GM19372 (cell line): ENCODE data around the gene PLXDC2.

ENCODE experiments used
- ATAC-seq: cut with Tn5 transposase; IDR thresholded peaks from one replicate; pipeline ENCODE4 v1.9.1; 2021; ENCODE audit warnings: mild to moderate bottlenecking, low read depth, moderate library complexity; ENCODE audit not compliant: unreplicated experiment

Gene PLXDC2

GRCh38 chr10:20091698-20092097 is 275.5 kb downstream of the PLXDC2 start:
- no peak for ATAC-seq

- ATAC-seq: no peak
Measured at GRCh38 chr10:20093600-20093999, 277.4 kb downstream of the PLXDC2 start.

- no peak for ATAC-seq
Measured at GRCh38 chr10:20094226-20094976, 278.2 kb downstream of the PLXDC2 start.

GRCh38 chr10:20100171-20100570 is 283.9 kb downstream of the PLXDC2 start:
- no peak for ATAC-seq

- ATAC-seq: no peak
Measured at GRCh38 chr10:20105236-20105635, 289.0 kb downstream of the PLXDC2 start.

- ATAC-seq: no peak
Measured at GRCh38 chr10:20105931-20106330, 289.7 kb downstream of the PLXDC2 start.

- no peak for ATAC-seq
Measured at GRCh38 chr10:20108021-20108420, 291.8 kb downstream of the PLXDC2 start.

GRCh38 chr10:20109613-20110012 is 293.4 kb downstream of the PLXDC2 start:
- ATAC-seq: no peak

GRCh38 chr10:20110125-20111100 is 294.2 kb downstream of the PLXDC2 start:
- ATAC-seq: no peak

GRCh38 chr10:20114179-20114578 is 297.9 kb downstream of the PLXDC2 start:
- no peak for ATAC-seq

- no peak for ATAC-seq
Measured at GRCh38 chr10:20115894-20116293, 299.7 kb downstream of the PLXDC2 start.

- no peak for ATAC-seq
Measured at GRCh38 chr10:20117471-20117870, 301.2 kb downstream of the PLXDC2 start.

- ATAC-seq: no peak
Measured at GRCh38 chr10:20118119-20118518, 301.9 kb downstream of the PLXDC2 start.

GRCh38 chr10:20128811-20129210 is 312.6 kb downstream of the PLXDC2 start:
- ATAC-seq: no peak

GRCh38 chr10:20132816-20133215 is 316.6 kb downstream of the PLXDC2 start:
- no peak for ATAC-seq

- no peak for ATAC-seq
Measured at GRCh38 chr10:20133669-20134189, 317.5 kb downstream of the PLXDC2 start.

GRCh38 chr10:20142311-20142710 is 326.1 kb downstream of the PLXDC2 start:
- no peak for ATAC-seq

GRCh38 chr10:20144268-20144667 is 328.0 kb downstream of the PLXDC2 start:
- ATAC-seq: no peak

- no peak for ATAC-seq
Measured at GRCh38 chr10:20146004-20146403, 329.8 kb downstream of the PLXDC2 start.

- no peak for ATAC-seq
Measured at GRCh38 chr10:20147684-20148083, 331.5 kb downstream of the PLXDC2 start.

- no peak for ATAC-seq
Measured at GRCh38 chr10:20156511-20156910, 340.3 kb downstream of the PLXDC2 start.
